ENCODE results near the gene UGT1A4. TPM values are rescaled to one million over a fixed set of nuclear protein-coding genes. Genes with fewer than 3 reads are reported as not detected.
"Not testable (repeated sequence)": the region's sequence is repeated elsewhere in the genome, so short reads cannot be mapped to it uniquely, and the experiment has no call there.

The UGT1A4 gene
- total RNA-seq, 4 donors from 2014 or later: 2.0 to 9.0 (median 4.9) TPM

GRCh38 chr2:233745073-233745755, 26.7 kb downstream of the UGT1A4 start:
- in situ Hi-C loops (cut with MboI; ENCODE audit: low pct_ligation_motif_present in 1 of 4, low pct_unique_long_range_greater_than_20kb in 1 of 4, low sequenced_read_pairs in 3 of 4): no loop called here

GRCh38 chr2:233745838-233746237, 27.3 kb downstream of the UGT1A4 start:
- H3K27ac ChIP-seq; H3K36me3 ChIP-seq; in situ Hi-C loops (cut with MboI; ENCODE audit: low pct_ligation_motif_present in 1 of 4, low pct_unique_long_range_greater_than_20kb in 1 of 4, low sequenced_read_pairs in 3 of 4); H3K4me1 ChIP-seq; H3K4me3 ChIP-seq; H3K9me3 ChIP-seq; intact Hi-C loops (cut with DNase I; ENCODE audit: low total_unique reads); DNase-seq; H3K27me3 ChIP-seq: not testable (repeated sequence)
- 68% methylated on average over 2 of the region's 2 CpGs; no CpG with 5 or more reads in 1 of the 2 donors for WGBS, 2 donors (ENCODE audit: low coverage in 1 of 2)

More at GRCh38 chr2:233745073-233745755, 26.7 kb downstream of the UGT1A4 start:
- no peaks in the 10 kb centered on the region for H3K27me3 ChIP-seq
- intact Hi-C loops (cut with DNase I; ENCODE audit: low total_unique reads): no loop called here
- TF ChIP-seq POLR2AphosphoS5 (IDR thresholded peaks at IDR 0.05) (no peak), EP300 (IDR thresholded peaks at IDR 0.05; ENCODE audit: low read depth) (no peak), CTCF (IDR thresholded peaks at IDR 0.05) (no peak), POLR2A (IDR thresholded peaks at IDR 0.05) (no peak)
- peaks cover 0 to under 1% of the 10 kb centered on the region in 2 donors for H3K9me3 ChIP-seq
- H3K4me3 ChIP-seq: no peak overlapping the region
- no peaks in the 10 kb centered on the region for H3K4me1 ChIP-seq
- H3K27ac ChIP-seq: no peak overlapping the region
- DNase-seq: no peak
- 55 to 59% methylated on average over 5 of the region's 5 CpGs for WGBS, 2 donors (ENCODE audit: low coverage in 1 of 2)
- no peaks in the 10 kb centered on the region for H3K36me3 ChIP-seq

- H3K9me3 ChIP-seq: peaks cover 3 to 5% of the 10 kb centered on the region in 2 donors
- H3K36me3 ChIP-seq: no peaks in the 10 kb centered on the region
- in situ Hi-C loops (cut with MboI; ENCODE audit: low pct_ligation_motif_present in 1 of 4, low pct_unique_long_range_greater_than_20kb in 1 of 4, low sequenced_read_pairs in 3 of 4) (no loop called here), intact Hi-C loops (cut with DNase I; ENCODE audit: low total_unique reads) (no loop called here)
- no peak overlapping the region for H3K4me3 ChIP-seq
- no peak overlapping the region for H3K27ac ChIP-seq
- no peaks in the 10 kb centered on the region for H3K27me3 ChIP-seq
- TF ChIP-seq EP300 (IDR thresholded peaks at IDR 0.05; ENCODE audit: low read depth) (no peak), CTCF (IDR thresholded peaks at IDR 0.05) (no peak), POLR2A (IDR thresholded peaks at IDR 0.05) (no peak), POLR2AphosphoS5 (IDR thresholded peaks at IDR 0.05) (no peak)
- 85% methylated on average over 4 to 9 of the region's 10 CpGs for WGBS, 2 donors (ENCODE audit: low coverage in 1 of 2)
- no peaks in the 10 kb centered on the region for H3K4me1 ChIP-seq
- no peak for DNase-seq
Observed at GRCh38 chr2:233746475-233747282, 28.1 kb downstream of the UGT1A4 start.

GRCh38 chr2:233747283-233747544, 28.7 kb downstream of the UGT1A4 start:
- in situ Hi-C loops (cut with MboI; ENCODE audit: low pct_ligation_motif_present in 1 of 4, low pct_unique_long_range_greater_than_20kb in 1 of 4, low sequenced_read_pairs in 3 of 4) (no loop called here), intact Hi-C loops (cut with DNase I; ENCODE audit: low total_unique reads) (no loop called here)
- no peak for DNase-seq
- H3K4me1 ChIP-seq: no peaks in the 10 kb centered on the region
- TF ChIP-seq EP300 (IDR thresholded peaks at IDR 0.05; ENCODE audit: low read depth) (no peak), CTCF (IDR thresholded peaks at IDR 0.05) (no peak), POLR2A (IDR thresholded peaks at IDR 0.05) (no peak), POLR2AphosphoS5 (IDR thresholded peaks at IDR 0.05) (no peak)
- no peaks in the 10 kb centered on the region for H3K36me3 ChIP-seq
- H3K27me3 ChIP-seq: no peaks in the 10 kb centered on the region
- H3K9me3 ChIP-seq: peaks cover 3 to 5% of the 10 kb centered on the region in 2 donors
- WGBS, 2 donors (ENCODE audit: low coverage in 1 of 2): 93% methylated on average over 6 of the region's 6 CpGs; no CpG with 5 or more reads in 1 of the 2 donors
- H3K4me3 ChIP-seq: no peak overlapping the region
- no peak overlapping the region for H3K27ac ChIP-seq

- H3K4me3 ChIP-seq; H3K36me3 ChIP-seq; H3K27me3 ChIP-seq; H3K9me3 ChIP-seq; H3K4me1 ChIP-seq; in situ Hi-C loops (cut with MboI; ENCODE audit: low pct_ligation_motif_present in 1 of 4, low pct_unique_long_range_greater_than_20kb in 1 of 4, low sequenced_read_pairs in 3 of 4); DNase-seq; intact Hi-C loops (cut with DNase I; ENCODE audit: low total_unique reads); H3K27ac ChIP-seq: not testable (repeated sequence)
- WGBS, 2 donors (ENCODE audit: low coverage in 1 of 2): 82% methylated on average over 2 of the region's 2 CpGs; no CpG with 5 or more reads in 1 of the 2 donors
Observed at GRCh38 chr2:233750689-233751088, 32.2 kb downstream of the UGT1A4 start.

- 52 to 64% methylated on average over 2 of the region's 2 CpGs for WGBS, 2 donors (ENCODE audit: low coverage in 1 of 2)
- in situ Hi-C loops (cut with MboI; ENCODE audit: low pct_ligation_motif_present in 1 of 4, low pct_unique_long_range_greater_than_20kb in 1 of 4, low sequenced_read_pairs in 3 of 4); H3K9me3 ChIP-seq; intact Hi-C loops (cut with DNase I; ENCODE audit: low total_unique reads); H3K4me1 ChIP-seq; H3K27ac ChIP-seq; H3K4me3 ChIP-seq; DNase-seq; H3K36me3 ChIP-seq; H3K27me3 ChIP-seq: not testable (repeated sequence)
Observed at GRCh38 chr2:233751212-233752009, 32.9 kb downstream of the UGT1A4 start.
